Kidney (tissue), 14 donors: ENCODE measurements around the gene ZNF37A. TPM values are rescaled to one million over a fixed set of nuclear protein-coding genes. Genes with fewer than 3 reads are reported as not detected.

ENCODE experiments used
- DNase-seq, 5 donors: peaks; one replicate each; pipeline ENCODE4 v3.0.0-alpha.2; 2013 to 2020
- FAIRE-seq: peaks from 2 replicates; lab custom pipeline; 2012; peaks lifted over from hg19 to GRCh38; lab: Jason Lieb, UNC
- H3K27ac ChIP-seq, 2 donors: one replicate each; pipeline ENCODE4 v1.7.0; 2013; ENCODE audit warnings: low read depth in 2 of 2, low read length in 2 of 2, inconsistent platforms in 1 of 2
- H3K27me3 ChIP-seq: one replicate; pipeline ENCODE4 v1.7.1; 2013; ENCODE audit warnings: low read length, inconsistent platforms; ENCODE audit not compliant: control insufficient read depth, insufficient read depth
- H3K36me3 ChIP-seq, 3 donors: one replicate each; pipeline versions ENCODE4 v1.7.0 to v1.7.1; 2013; ENCODE audit warnings: low read length in 3 of 3, control low read depth in 1 of 3, inconsistent platforms in 1 of 3; ENCODE audit not compliant: insufficient read depth in 3 of 3, control insufficient read depth in 2 of 3
- H3K4me1 ChIP-seq, 3 donors: one replicate each; pipeline versions ENCODE4 v1.7.0 to v1.7.1; 2013; ENCODE audit warnings: low read length in 3 of 3, inconsistent platforms in 1 of 3, low read depth in 1 of 3; ENCODE audit not compliant: control insufficient read depth in 2 of 3, insufficient read depth in 2 of 3
- H3K4me3 ChIP-seq, 3 donors: one replicate each; pipeline versions ENCODE4 v1.7.0 to v1.8.1; 2013; ENCODE audit warnings: low read length in 3 of 3, control low read depth in 1 of 3, inconsistent platforms in 1 of 3
- H3K9ac ChIP-seq, 3 donors: one replicate each; pipeline versions ENCODE4 v1.7.0 to v1.7.1; 2013; ENCODE audit warnings: low read length in 3 of 3, control low read depth in 1 of 3, inconsistent platforms in 1 of 3
- H3K9me3 ChIP-seq, 3 donors: one replicate each; pipeline versions ENCODE4 v1.7.0 to v1.7.1; 2013; ENCODE audit warnings: low read length in 3 of 3, control low read depth in 1 of 3, inconsistent platforms in 1 of 3; ENCODE audit not compliant: control insufficient read depth in 2 of 3, insufficient read depth in 1 of 3
- intact Hi-C: fragments of 100-400 bp; cut with DNase I; formaldehyde crosslinking; loops from one replicate; pipeline ENCODE4 v1.11.1; 2022
- polyA plus RNA-seq: library from polyadenylated mRNA; stranded (reverse); fragments of 350-450 nt; fragmentation: Illumina TruSeq; extraction: RNeasy Lipid Tissue Mini Kit (QIAGEN cat#74804); gene quantifications from one replicate; pipeline ENCODE4 v1.2.3, GENCODE V29; 2014; ENCODE audit warnings: low read depth, low replicate concordance; ENCODE audit not compliant: insufficient read depth
- total RNA-seq: library from RNA; stranded (reverse); fragmentation: NEBNext Ultra II Directional; extraction: Animal tissue kit (Norgen Biotek cat#: 25700); gene quantifications from one replicate; pipeline ENCODE4 v1.2.1, GENCODE V29; 2021
- TF ChIP-seq, protein P1 (sequence below): IDR thresholded peaks from 3 replicates; pipeline ENCODE4 v1.5.1; 2012; ENCODE audit warnings: mild to moderate bottlenecking, moderate library complexity, borderline replicate concordance; ENCODE audit not compliant: insufficient read depth; ENCODE audit errors: extremely low read depth
- donor health status: control.
- donor health status: control.
- donor health status: control.
- donor health status: control.
- donor health status: control.
- donor health status: DM: yes; HTN: yes; CAD: no.
- donor health status: Normal renal cell carcinoma (clear cell type).

The ZNF37A gene
- total and polyA plus RNA-seq, 2 donors from 2014 or later, result 4.0 to 18.8 TPM

DNA sequence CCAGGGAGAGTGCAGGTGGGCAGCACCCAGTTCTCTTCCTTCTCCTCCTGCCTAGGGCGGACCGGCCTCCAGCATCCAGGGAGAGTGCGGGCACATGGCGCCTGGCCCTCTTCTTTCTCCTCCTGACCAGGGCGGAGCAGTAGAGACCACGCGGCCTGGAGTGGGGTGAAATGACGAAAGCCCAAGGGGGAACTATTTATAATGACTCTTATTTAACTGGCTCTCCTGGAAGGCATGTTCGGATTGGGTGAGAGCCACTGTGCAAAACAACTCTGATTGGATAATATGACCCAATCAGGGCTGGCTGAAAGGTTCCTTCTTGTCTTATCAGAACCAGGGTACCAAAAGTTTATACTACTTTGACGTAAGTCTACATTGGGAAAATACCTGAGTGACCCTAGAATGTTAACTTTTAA lies 63.1 kb downstream of the ZNF37A start:
- no peak overlapping the region for H3K27ac ChIP-seq
- FAIRE-seq, result no peak
- DNase-seq, result no peak
- H3K9ac ChIP-seq, result no peak overlapping the region
- peaks cover 0 to 12% (median 4%) of the 10 kb centered on the region in 3 donors for H3K9me3 ChIP-seq
- no peaks in the 10 kb centered on the region for H3K36me3 ChIP-seq
- intact Hi-C loops, result no loop called here
- H3K4me1 ChIP-seq, result no peaks in the 10 kb centered on the region
- no peaks in the 10 kb centered on the region for H3K27me3 ChIP-seq
- TF ChIP-seq, protein P1, sequence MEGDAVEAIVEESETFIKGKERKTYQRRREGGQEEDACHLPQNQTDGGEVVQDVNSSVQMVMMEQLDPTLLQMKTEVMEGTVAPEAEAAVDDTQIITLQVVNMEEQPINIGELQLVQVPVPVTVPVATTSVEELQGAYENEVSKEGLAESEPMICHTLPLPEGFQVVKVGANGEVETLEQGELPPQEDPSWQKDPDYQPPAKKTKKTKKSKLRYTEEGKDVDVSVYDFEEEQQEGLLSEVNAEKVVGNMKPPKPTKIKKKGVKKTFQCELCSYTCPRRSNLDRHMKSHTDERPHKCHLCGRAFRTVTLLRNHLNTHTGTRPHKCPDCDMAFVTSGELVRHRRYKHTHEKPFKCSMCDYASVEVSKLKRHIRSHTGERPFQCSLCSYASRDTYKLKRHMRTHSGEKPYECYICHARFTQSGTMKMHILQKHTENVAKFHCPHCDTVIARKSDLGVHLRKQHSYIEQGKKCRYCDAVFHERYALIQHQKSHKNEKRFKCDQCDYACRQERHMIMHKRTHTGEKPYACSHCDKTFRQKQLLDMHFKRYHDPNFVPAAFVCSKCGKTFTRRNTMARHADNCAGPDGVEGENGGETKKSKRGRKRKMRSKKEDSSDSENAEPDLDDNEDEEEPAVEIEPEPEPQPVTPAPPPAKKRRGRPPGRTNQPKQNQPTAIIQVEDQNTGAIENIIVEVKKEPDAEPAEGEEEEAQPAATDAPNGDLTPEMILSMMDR, result no peak
- no peak overlapping the region for H3K4me3 ChIP-seq

DNA sequence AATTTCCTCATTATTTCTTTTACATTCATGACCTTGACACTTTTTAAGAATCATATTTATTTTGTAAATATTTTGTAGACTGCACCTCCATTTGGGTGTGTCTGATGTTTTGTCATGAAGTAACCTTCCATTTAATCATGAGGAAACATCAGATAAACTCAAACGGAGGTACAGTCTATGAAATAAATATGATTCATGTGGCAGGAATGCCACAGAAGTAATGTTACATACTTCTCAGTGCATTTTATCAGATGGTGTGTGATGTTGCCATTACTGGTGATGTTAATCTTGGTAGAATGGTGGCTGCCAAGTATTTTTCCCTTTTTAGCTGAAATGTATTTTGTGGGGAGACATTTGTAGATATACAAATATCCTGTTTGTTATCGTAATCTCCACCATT lies 64.9 kb downstream of the ZNF37A start:
- no peaks in the 10 kb centered on the region for H3K4me1 ChIP-seq
- H3K9me3 ChIP-seq, result peaks cover 0 to 12% (median 4%) of the 10 kb centered on the region in 3 donors
- no peak overlapping the region for H3K27ac ChIP-seq
- no peak overlapping the region for H3K4me3 ChIP-seq
- no peak overlapping the region for H3K9ac ChIP-seq
- H3K27me3 ChIP-seq, result no peaks in the 10 kb centered on the region
- TF ChIP-seq, protein P1, result no peak
- FAIRE-seq, result no peak
- intact Hi-C loops, result no loop called here
- no peaks in the 10 kb centered on the region for H3K36me3 ChIP-seq
- no peak for DNase-seq

DNA sequence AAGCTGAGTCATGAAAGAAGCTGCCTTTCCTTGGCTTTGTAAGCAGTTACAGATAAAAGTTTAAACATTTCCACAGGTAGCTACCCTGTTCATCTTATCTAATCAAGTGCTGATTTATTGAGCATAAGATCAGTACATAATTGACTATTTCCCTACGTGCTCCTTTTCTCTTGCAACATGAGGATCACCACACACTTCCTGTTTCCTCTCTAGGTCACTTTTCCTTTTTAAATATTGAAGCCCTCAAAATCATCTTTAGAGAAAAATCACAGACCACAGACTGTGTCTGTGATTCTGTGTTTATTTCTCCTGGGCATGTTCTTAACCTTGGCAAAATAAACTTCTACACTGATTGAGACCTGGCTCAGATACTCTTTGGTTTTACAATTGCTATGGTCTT lies 69.5 kb downstream of the ZNF37A start:
- Histone ChIP-seq H3K9me3 (peaks cover 0 to 12% (median 4%) of the 10 kb centered on the region in 3 donors), H3K4me1 (no peaks in the 10 kb centered on the region), H3K27me3 (no peaks in the 10 kb centered on the region), H3K9ac (no peak overlapping the region), H3K4me3 (no peak overlapping the region), H3K27ac (no peak overlapping the region), H3K36me3 (no peaks in the 10 kb centered on the region)
- intact Hi-C loops, result no loop called here
- DNase-seq (no peak), FAIRE-seq (no peak)
- TF ChIP-seq, protein P1, result no peak

DNA sequence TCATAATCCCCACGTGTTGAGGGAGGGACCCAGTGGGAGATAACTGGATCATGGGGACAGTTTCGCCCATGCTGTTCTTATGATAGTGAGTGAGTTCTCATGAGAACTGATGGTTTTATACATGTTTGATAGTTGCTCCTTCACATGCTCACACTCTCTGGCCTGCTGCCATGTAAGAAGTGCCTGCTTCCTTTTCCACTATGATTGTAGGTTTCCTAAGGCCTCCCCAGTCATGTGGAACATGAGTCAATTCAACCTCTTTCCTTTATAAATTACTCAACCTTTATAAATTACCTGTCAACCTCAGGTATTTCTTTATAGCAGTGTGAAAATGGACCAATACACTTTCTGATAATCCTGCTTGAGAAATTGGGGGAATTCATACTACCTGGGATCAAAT lies 80.2 kb downstream of the ZNF37A start:
- no peak overlapping the region for H3K27ac ChIP-seq
- H3K9me3 ChIP-seq, result no peaks in the 10 kb centered on the region
- H3K4me1 ChIP-seq, result no peaks in the 10 kb centered on the region
- intact Hi-C loops, result no loop called here
- no peaks in the 10 kb centered on the region for H3K27me3 ChIP-seq
- TF ChIP-seq, protein P1, result no peak
- DNase-seq (no peak), FAIRE-seq (no peak)
- H3K4me3 ChIP-seq, result no peak overlapping the region
- H3K36me3 ChIP-seq, result no peaks in the 10 kb centered on the region
- H3K9ac ChIP-seq, result no peak overlapping the region
